ENCODE results near the gene RIN3. TPM values are rescaled to one million over a fixed set of nuclear protein-coding genes. Genes with fewer than 3 reads are reported as not detected.

RIN3 gene
- total RNA-seq, 1 donor from 2014 or later: 0.22 TPM

DNA sequence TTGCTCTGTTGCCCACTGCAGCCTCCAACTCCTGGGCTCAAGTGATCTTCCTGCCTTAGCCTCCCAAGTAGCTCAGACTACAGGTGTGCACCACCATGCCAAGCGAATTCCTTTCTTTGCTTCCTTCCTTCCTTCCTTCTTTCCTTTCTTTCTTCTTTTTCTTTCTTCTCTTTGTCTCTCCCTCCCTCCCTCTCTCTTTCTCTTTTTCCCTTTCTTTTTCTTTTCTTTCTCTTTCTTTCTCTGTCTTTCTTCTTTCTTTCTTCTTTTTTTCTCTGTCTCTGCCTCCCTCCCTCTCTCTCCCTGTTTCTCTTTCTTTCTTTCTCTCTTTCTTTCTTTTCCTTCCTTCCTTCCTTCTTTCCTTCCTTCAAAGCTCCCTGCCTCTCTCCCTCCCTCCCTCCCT, 182.0 kb downstream of the RIN3 start:
- Histone ChIP-seq H3K79me2 (ENCODE audit: low read depth) (no peaks in the 10 kb centered on the region), H3K9me3 (ENCODE audit: low read depth) (no peaks in the 10 kb centered on the region), H3K9ac (no peak overlapping the region), H3K27ac (no peak overlapping the region), H3K4me2 (no peak overlapping the region), H3K4me1 (no peaks in the 10 kb centered on the region), H3K36me3 (no peaks in the 10 kb centered on the region), H2AFZ (replicated peaks) (no peak overlapping the region), H3F3A (ENCODE audit: low read depth) (no peaks in the 10 kb centered on the region), H3K4me3 (no peak overlapping the region), H4K20me1 (ENCODE audit: low read depth) (no peaks in the 10 kb centered on the region), H3K27me3 (no peaks in the 10 kb centered on the region)
- Mint-ChIP-seq H3K27me3 (ENCODE audit: insufficient read depth, low read depth) (peaks cover 13% of the 10 kb centered on the region), H3K4me3 (no peak overlapping the region), H3K36me3 (no peaks in the 10 kb centered on the region), H3K27ac (no peak overlapping the region), H3K9me3 (no peaks in the 10 kb centered on the region), H3K4me1 (peaks cover 7% of the 10 kb centered on the region)
- DNase-seq (ENCODE audit: low spot score): no peak
- TF ChIP-seq, protein P1, sequence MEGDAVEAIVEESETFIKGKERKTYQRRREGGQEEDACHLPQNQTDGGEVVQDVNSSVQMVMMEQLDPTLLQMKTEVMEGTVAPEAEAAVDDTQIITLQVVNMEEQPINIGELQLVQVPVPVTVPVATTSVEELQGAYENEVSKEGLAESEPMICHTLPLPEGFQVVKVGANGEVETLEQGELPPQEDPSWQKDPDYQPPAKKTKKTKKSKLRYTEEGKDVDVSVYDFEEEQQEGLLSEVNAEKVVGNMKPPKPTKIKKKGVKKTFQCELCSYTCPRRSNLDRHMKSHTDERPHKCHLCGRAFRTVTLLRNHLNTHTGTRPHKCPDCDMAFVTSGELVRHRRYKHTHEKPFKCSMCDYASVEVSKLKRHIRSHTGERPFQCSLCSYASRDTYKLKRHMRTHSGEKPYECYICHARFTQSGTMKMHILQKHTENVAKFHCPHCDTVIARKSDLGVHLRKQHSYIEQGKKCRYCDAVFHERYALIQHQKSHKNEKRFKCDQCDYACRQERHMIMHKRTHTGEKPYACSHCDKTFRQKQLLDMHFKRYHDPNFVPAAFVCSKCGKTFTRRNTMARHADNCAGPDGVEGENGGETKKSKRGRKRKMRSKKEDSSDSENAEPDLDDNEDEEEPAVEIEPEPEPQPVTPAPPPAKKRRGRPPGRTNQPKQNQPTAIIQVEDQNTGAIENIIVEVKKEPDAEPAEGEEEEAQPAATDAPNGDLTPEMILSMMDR (IDR thresholded peaks at IDR 0.05): no peak
- no peak for TF ChIP-seq EZH2 (IDR thresholded peaks at IDR 0.05)
- TF ChIP-seq EZH2phosphoT487 (IDR thresholded peaks at IDR 0.05): no peak

DNA sequence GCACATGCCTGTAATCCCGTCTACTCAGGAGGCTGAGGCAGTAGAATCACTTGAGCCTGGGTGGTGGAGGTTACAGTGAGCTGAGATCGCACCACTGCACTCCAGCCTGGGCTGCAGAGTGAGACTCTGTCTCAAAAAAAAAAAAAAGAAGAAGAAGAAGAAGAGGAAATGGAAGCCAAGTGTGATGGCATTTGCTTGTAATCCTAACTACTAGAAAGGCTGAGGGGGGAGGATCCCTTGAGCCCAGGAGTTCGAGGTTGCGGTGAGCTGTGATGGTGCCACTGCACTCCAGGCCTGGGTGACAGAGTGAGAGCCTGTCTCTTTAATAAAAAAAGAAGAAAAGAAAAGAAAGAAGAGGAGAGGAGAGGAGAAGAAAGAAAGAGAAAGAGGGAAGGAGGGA, 182.8 kb downstream of the RIN3 start:
- H3K36me3 Mint-ChIP-seq: no peaks in the 10 kb centered on the region
- H3K4me1 Mint-ChIP-seq: peaks cover 7% of the 10 kb centered on the region
- H3K4me2 ChIP-seq: no peak overlapping the region

DNA sequence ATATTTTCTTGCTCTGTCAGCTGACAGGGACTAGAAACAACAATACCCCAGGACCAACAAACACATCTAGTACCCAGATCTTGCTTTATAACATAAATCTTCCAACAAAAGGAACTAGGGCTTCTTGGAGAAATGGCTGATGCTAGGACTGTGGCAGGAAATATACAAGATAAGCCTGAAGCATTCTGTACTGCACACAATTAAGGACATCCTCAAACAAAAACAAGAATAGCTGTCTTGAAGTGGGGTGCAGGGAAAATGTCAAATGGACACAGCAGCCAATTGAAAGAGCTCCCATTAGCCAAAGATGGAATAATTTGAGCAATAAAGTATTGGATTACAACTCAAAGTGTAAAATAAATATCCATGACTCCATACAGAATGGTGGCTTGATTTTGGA, 184.8 kb downstream of the RIN3 start:
- no peaks in the 10 kb centered on the region for H3K79me2 ChIP-seq (ENCODE audit: low read depth)
- no peak overlapping the region for H3K4me3 ChIP-seq
- H3K9ac ChIP-seq: no peak overlapping the region
- no peaks in the 10 kb centered on the region for H3K36me3 ChIP-seq
- H4K20me1 ChIP-seq (ENCODE audit: low read depth): no peaks in the 10 kb centered on the region
- no peak for DNase-seq (ENCODE audit: low spot score)
- no peaks in the 10 kb centered on the region for H3F3A ChIP-seq (ENCODE audit: low read depth)
- no peak overlapping the region for H3K4me2 ChIP-seq
- H3K27ac ChIP-seq: no peak overlapping the region
- H3K27me3 Mint-ChIP-seq (ENCODE audit: insufficient read depth, low read depth): peaks cover 11% of the 10 kb centered on the region
- H3K4me1 Mint-ChIP-seq: peaks cover 7% of the 10 kb centered on the region
- no peak overlapping the region for H3K4me3 Mint-ChIP-seq
- H3K36me3 Mint-ChIP-seq: peaks cover 2% of the 10 kb centered on the region
- no peaks in the 10 kb centered on the region for H3K4me1 ChIP-seq
- TF ChIP-seq, protein P1 (IDR thresholded peaks at IDR 0.05): no peak
- TF ChIP-seq EZH2 (IDR thresholded peaks at IDR 0.05): no peak
- no peak for TF ChIP-seq EZH2phosphoT487 (IDR thresholded peaks at IDR 0.05)
- no peaks in the 10 kb centered on the region for H3K9me3 ChIP-seq (ENCODE audit: low read depth)
- no peaks in the 10 kb centered on the region for H3K27me3 ChIP-seq
- no peaks in the 10 kb centered on the region for H3K9me3 Mint-ChIP-seq
- H3K27ac Mint-ChIP-seq: no peak overlapping the region
- H2AFZ ChIP-seq (replicated peaks): no peak overlapping the region

More for the DNA sequence above, 182.8 kb downstream of the RIN3 start:
- Histone ChIP-seq H3K4me1 (no peaks in the 10 kb centered on the region), H3K79me2 (ENCODE audit: low read depth) (no peaks in the 10 kb centered on the region), H3K27ac (no peak overlapping the region), H3K9ac (no peak overlapping the region), H3F3A (ENCODE audit: low read depth) (no peaks in the 10 kb centered on the region), H2AFZ (replicated peaks) (no peak overlapping the region), H3K9me3 (ENCODE audit: low read depth) (no peaks in the 10 kb centered on the region), H3K4me3 (no peak overlapping the region), H4K20me1 (ENCODE audit: low read depth) (no peaks in the 10 kb centered on the region), H3K27me3 (no peaks in the 10 kb centered on the region), H3K36me3 (no peaks in the 10 kb centered on the region)
- H3K27ac Mint-ChIP-seq: no peak overlapping the region
- no peaks in the 10 kb centered on the region for H3K9me3 Mint-ChIP-seq
- H3K4me3 Mint-ChIP-seq: no peak overlapping the region
- peaks cover 9% of the 10 kb centered on the region for H3K27me3 Mint-ChIP-seq (ENCODE audit: insufficient read depth, low read depth)
- no peak for TF ChIP-seq EZH2 (IDR thresholded peaks at IDR 0.05)
- TF ChIP-seq, protein P1 (IDR thresholded peaks at IDR 0.05): no peak
- TF ChIP-seq EZH2phosphoT487 (IDR thresholded peaks at IDR 0.05): no peak
- no peak for DNase-seq (ENCODE audit: low spot score)

Measured in neural progenitor cell (in vitro differentiated cells).